Neural progenitor cell (in vitro differentiated cells): ENCODE data around the gene PACRG. TPM values are rescaled to one million over a fixed set of nuclear protein-coding genes. Genes with fewer than 3 reads are reported as not detected.
A peak's percentile ranks its signal among the peaks of the same experiment; 100 is the strongest.

Experiments used
- DNase-seq: peaks from one replicate; pipeline ENCODE4 v3.0.0-alpha.2; 2016; ENCODE audit warnings: low spot score
- H2AFZ ChIP-seq: fragments of 200-600 bp; sonication (generic); replicated peaks from 2 replicates; pipeline ENCODE4 v1.6.1; 2016; ENCODE audit warnings: antibody characterized with exemption
- H3F3A ChIP-seq: fragments of 200-600 bp; sonication (generic); 2 replicates; pipeline ENCODE4 v1.6.1; 2016; ENCODE audit warnings: antibody characterized with exemption, low read depth
- H3K27ac ChIP-seq: fragments of 200-600 bp; sonication (generic); 2 replicates; pipeline ENCODE4 v1.5.1; 2016; ENCODE audit warnings: mild to moderate bottlenecking
- H3K27me3 ChIP-seq: fragments of 200-600 bp; sonication (generic); 2 replicates; pipeline ENCODE4 v1.6.1; 2016; ENCODE audit warnings: mild to moderate bottlenecking, moderate library complexity
- H3K36me3 ChIP-seq: fragments of 200-600 bp; sonication (generic); 2 replicates; pipeline ENCODE4 v1.5.1; 2016
- H3K4me1 ChIP-seq: fragments of 200-600 bp; sonication (generic); 2 replicates; pipeline ENCODE4 v1.6.1; 2016; ENCODE audit warnings: mixed run types
- H3K4me2 ChIP-seq: fragments of 200-600 bp; sonication (generic); 2 replicates; pipeline ENCODE4 v1.6.1; 2016
- H3K4me3 ChIP-seq: fragments of 200-600 bp; sonication (generic); 2 replicates; pipeline ENCODE4 v1.5.1; 2016
- H3K79me2 ChIP-seq: fragments of 200-600 bp; sonication (generic); 2 replicates; pipeline ENCODE4 v1.6.1; 2016; ENCODE audit warnings: low read depth
- H3K9ac ChIP-seq: fragments of 200-600 bp; sonication (generic); 2 replicates; pipeline ENCODE4 v1.6.1; 2016
- H3K9me3 ChIP-seq: fragments of 200-600 bp; sonication (generic); 2 replicates; pipeline ENCODE4 v1.5.1; 2016; ENCODE audit warnings: low read depth
- H4K20me1 ChIP-seq: fragments of 200-600 bp; sonication (generic); 2 replicates; pipeline ENCODE4 v1.6.1; 2016; ENCODE audit warnings: low read depth
- H3K27ac Mint-ChIP-seq: 3 replicates; pipeline ENCODE4 v1.8.0; 2021; ENCODE audit warnings: mixed read lengths
- H3K27me3 Mint-ChIP-seq: 2 replicates; pipeline ENCODE4 v1.8.0; 2022; ENCODE audit warnings: low read depth, mild to moderate bottlenecking, inconsistent platforms, moderate library complexity, mixed read lengths; ENCODE audit not compliant: insufficient read depth
- H3K36me3 Mint-ChIP-seq: 3 replicates; pipeline ENCODE4 v1.8.0; 2021; ENCODE audit warnings: mixed read lengths
- H3K4me1 Mint-ChIP-seq: 3 replicates; pipeline ENCODE4 v1.8.0; 2021; ENCODE audit warnings: mixed read lengths
- H3K4me3 Mint-ChIP-seq: 3 replicates; pipeline ENCODE4 v1.8.0; 2021; ENCODE audit warnings: mild to moderate bottlenecking, moderate library complexity, mixed read lengths
- H3K9me3 Mint-ChIP-seq: 3 replicates; pipeline ENCODE4 v1.8.0; 2020; ENCODE audit warnings: mixed read lengths
- CTCF ChIP-seq: fragments of 200-600 bp; sonication (generic); IDR thresholded peaks from 2 replicates; pipeline ENCODE4 v1.5.1; 2017; ENCODE audit warnings: antibody characterized with exemption, mild to moderate bottlenecking
- EZH2 ChIP-seq: fragments of 200-600 bp; sonication (generic); IDR thresholded peaks from 2 replicates; pipeline ENCODE4 v1.6.1; 2017; ENCODE audit warnings: antibody characterized with exemption, mild to moderate bottlenecking, moderate library complexity
- EZH2phosphoT487 ChIP-seq: fragments of 200-600 bp; sonication (generic); IDR thresholded peaks from 2 replicates; pipeline ENCODE4 v1.6.1; 2017; ENCODE audit warnings: antibody characterized with exemption
- total RNA-seq: library from RNA; depleted of rRNA; stranded (reverse); fragments of >200 nt; gene quantifications from 2 replicates; pipeline ENCODE4 v1.2.3, GENCODE V29; 2015; ENCODE audit warnings: low replicate concordance

The PACRG gene
- total RNA-seq, 1 donor from 2014 or later: 0.30 TPM

- no peak overlapping the region for H3K27ac Mint-ChIP-seq
- DNase-seq: no peak
- Histone ChIP-seq H3K4me1 (peaks cover 16% of the 10 kb centered on the region), H3K27me3 (no peaks in the 10 kb centered on the region), H3K4me2 (no peak overlapping the region), H3K36me3 (no peaks in the 10 kb centered on the region), H3K79me2 (no peaks in the 10 kb centered on the region), H3F3A (no peaks in the 10 kb centered on the region), H4K20me1 (no peaks in the 10 kb centered on the region), H2AFZ (no peak overlapping the region), H3K27ac (no peak overlapping the region), H3K4me3 (no peak overlapping the region), H3K9ac (no peak overlapping the region), H3K9me3 (peaks cover 4% of the 10 kb centered on the region)
- H3K4me3 Mint-ChIP-seq: no peak overlapping the region
- H3K27me3 Mint-ChIP-seq: no peaks in the 10 kb centered on the region
- peaks cover 39% of the 10 kb centered on the region for H3K4me1 Mint-ChIP-seq
- TF ChIP-seq CTCF: no peak
- no peak for TF ChIP-seq EZH2
- no peak for TF ChIP-seq EZH2phosphoT487
- no peaks in the 10 kb centered on the region for H3K9me3 Mint-ChIP-seq
- no peaks in the 10 kb centered on the region for H3K36me3 Mint-ChIP-seq
Observed at GRCh38 chr6:163310973-163311383, 583.2 kb downstream of the PACRG start.

GRCh38 chr6:163311830-163312229, 584.1 kb downstream of the PACRG start:
- no peak for DNase-seq
- Histone ChIP-seq H2AFZ (no peak overlapping the region), H3K4me2 (no peak overlapping the region), H3F3A (no peaks in the 10 kb centered on the region), H3K36me3 (no peaks in the 10 kb centered on the region), H3K4me1 (peaks cover 16% of the 10 kb centered on the region), H3K79me2 (no peaks in the 10 kb centered on the region), H3K27ac (no peak overlapping the region), H3K4me3 (no peak overlapping the region), H3K27me3 (no peaks in the 10 kb centered on the region), H4K20me1 (no peaks in the 10 kb centered on the region), H3K9ac (no peak overlapping the region), H3K9me3 (peaks cover 4% of the 10 kb centered on the region)
- Mint-ChIP-seq H3K4me1 (peaks cover 39% of the 10 kb centered on the region), H3K36me3 (no peaks in the 10 kb centered on the region), H3K27me3 (no peaks in the 10 kb centered on the region), H3K9me3 (no peaks in the 10 kb centered on the region), H3K27ac (no peak overlapping the region), H3K4me3 (no peak overlapping the region)
- no peak for TF ChIP-seq EZH2phosphoT487
- TF ChIP-seq EZH2: no peak
- TF ChIP-seq CTCF: no peak

- no peak overlapping the region for H3K4me3 ChIP-seq
- no peak overlapping the region for H3K4me2 ChIP-seq
- H3K36me3 ChIP-seq: no peaks in the 10 kb centered on the region
- no peaks in the 10 kb centered on the region for H3K27me3 ChIP-seq
- H4K20me1 ChIP-seq: no peaks in the 10 kb centered on the region
- DNase-seq: no peak
- Mint-ChIP-seq H3K4me3 (no peak overlapping the region), H3K9me3 (no peaks in the 10 kb centered on the region), H3K4me1 (peaks cover 33% of the 10 kb centered on the region), H3K27ac (no peak overlapping the region), H3K27me3 (no peaks in the 10 kb centered on the region), H3K36me3 (no peaks in the 10 kb centered on the region)
- TF ChIP-seq CTCF: no peak
- no peak overlapping the region for H3K9ac ChIP-seq
- no peak overlapping the region for H3K27ac ChIP-seq
- H2AFZ ChIP-seq: no peak overlapping the region
- peaks cover 16% of the 10 kb centered on the region for H3K4me1 ChIP-seq
- H3K9me3 ChIP-seq: no peaks in the 10 kb centered on the region
- H3K79me2 ChIP-seq: no peaks in the 10 kb centered on the region
- H3F3A ChIP-seq: no peaks in the 10 kb centered on the region
Observed at GRCh38 chr6:163313566-163313965, 585.8 kb downstream of the PACRG start.

GRCh38 chr6:163313981-163314380, 586.2 kb downstream of the PACRG start:
- Mint-ChIP-seq H3K4me3 (no peak overlapping the region), H3K9me3 (no peaks in the 10 kb centered on the region), H3K27ac (peak overlapping the region; percentile 88), H3K4me1 (peaks cover 33% of the 10 kb centered on the region), H3K36me3 (no peaks in the 10 kb centered on the region), H3K27me3 (no peaks in the 10 kb centered on the region)
- H3K9ac ChIP-seq: no peak overlapping the region
- H3K4me3 ChIP-seq: no peak overlapping the region
- H3K9me3 ChIP-seq: no peaks in the 10 kb centered on the region
- no peak overlapping the region for H3K27ac ChIP-seq
- H3K79me2 ChIP-seq: no peaks in the 10 kb centered on the region
- no peaks in the 10 kb centered on the region for H3K27me3 ChIP-seq
- DNase-seq: no peak
- no peaks in the 10 kb centered on the region for H4K20me1 ChIP-seq
- H3K4me1 ChIP-seq: peaks cover 16% of the 10 kb centered on the region
- TF ChIP-seq EZH2 (no peak), CTCF (no peak), EZH2phosphoT487 (no peak)
- H2AFZ ChIP-seq: peak overlapping the region; percentile 51
- no peaks in the 10 kb centered on the region for H3F3A ChIP-seq
- no peak overlapping the region for H3K4me2 ChIP-seq
- no peaks in the 10 kb centered on the region for H3K36me3 ChIP-seq
